Neural cell (in vitro differentiated cells): ENCODE results near the gene RBM20.

Source experiments
- CTCF ChIP-seq: fragments of 450-650 bp; IDR thresholded peaks from 2 replicates; pipeline ENCODE4 v1.5.1; 2014; ENCODE audit warnings: antibody characterized with exemption, mild to moderate bottlenecking, moderate library complexity; ENCODE audit not compliant: poor library complexity, severe bottlenecking
- EP300 ChIP-seq: fragments of 450-650 bp; conservative IDR thresholded peaks from 2 replicates; pipeline ENCODE4 v1.6.1; 2014; ENCODE audit warnings: antibody characterized with exemption, mild to moderate bottlenecking, moderate library complexity; ENCODE audit not compliant: poor library complexity, severe bottlenecking
- EZH2 ChIP-seq: fragments of 200-600, 300-800 bp; shearing (Covaris generic), sonication (generic); IDR thresholded peaks from 2 replicates; pipeline ENCODE4 v1.6.1; 2014; ENCODE audit warnings: antibody characterized with exemption, low read length, borderline replicate concordance, mild to moderate bottlenecking; ENCODE audit not compliant: insufficient read depth, poor library complexity, severe bottlenecking
- POLR2AphosphoS5 ChIP-seq: IDR thresholded peaks from 2 replicates; pipeline ENCODE4 v1.6.1; 2012
- RAD21 ChIP-seq: fragments of 450-650 bp; conservative IDR thresholded peaks from 2 replicates; pipeline ENCODE4 v1.6.1; 2014; ENCODE audit warnings: antibody characterized with exemption, mild to moderate bottlenecking, moderate library complexity
- REST ChIP-seq: IDR thresholded peaks from 2 replicates; pipeline ENCODE4 v1.6.1; 2012; ENCODE audit warnings: borderline replicate concordance
- TAF1 ChIP-seq: IDR thresholded peaks from 2 replicates; pipeline ENCODE4 v1.6.1; 2012; ENCODE audit warnings: low read depth

GRCh38 chr10:110857265-110858171 lies 213.4 kb downstream of the RBM20 start:
- TF ChIP-seq POLR2AphosphoS5 = no peak
- no peak for TF ChIP-seq CTCF
- TF ChIP-seq RAD21 = no peak
- no peak for TF ChIP-seq TAF1
- no peak for TF ChIP-seq EZH2
- TF ChIP-seq EP300 = no peak
- no peak for TF ChIP-seq REST
